ENCODE data around the gene HOXC10.
A peak's percentile ranks its signal among the peaks of the same experiment; 100 is the strongest.

HOXC10 gene

DNA sequence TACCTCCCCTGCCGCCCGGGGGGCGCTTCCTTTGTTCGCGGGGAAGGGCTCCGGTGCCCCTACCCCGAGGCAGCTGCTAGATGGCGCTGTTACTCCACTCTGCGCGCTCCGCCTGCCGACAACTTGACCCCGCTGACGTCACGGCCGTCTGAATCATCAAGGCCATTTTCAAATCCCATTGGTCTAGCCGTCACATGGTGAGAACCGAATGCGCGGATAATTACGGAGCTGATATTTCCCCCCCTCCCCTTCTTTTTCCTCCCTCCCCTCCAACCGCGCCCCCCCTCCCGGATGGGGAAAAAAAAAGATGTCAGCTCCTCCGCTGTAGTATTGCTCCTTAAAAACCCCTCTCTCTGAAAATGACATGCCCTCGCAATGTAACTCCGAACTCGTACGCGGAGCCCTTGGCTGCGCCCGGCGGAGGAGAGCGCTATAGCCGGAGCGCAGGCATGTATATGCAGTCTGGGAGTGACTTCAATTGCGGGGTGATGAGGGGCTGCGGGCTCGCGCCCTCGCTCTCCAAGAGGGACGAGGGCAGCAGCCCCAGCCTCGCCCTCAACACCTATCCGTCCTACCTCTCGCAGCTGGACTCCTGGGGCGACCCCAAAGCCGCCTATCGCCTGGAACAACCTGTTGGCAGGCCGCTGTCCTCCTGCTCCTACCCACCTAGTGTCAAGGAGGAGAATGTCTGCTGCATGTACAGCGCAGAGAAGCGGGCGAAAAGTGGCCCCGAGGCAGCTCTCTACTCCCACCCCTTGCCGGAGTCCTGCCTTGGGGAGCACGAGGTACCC, at the start of gene HOXC10:
Gene HOXC10 (plus strand): TSS at position 246 of the 791 bp plus-strand sequence. CDS start 114 bp downstream, at position 360.
- peak; percentile 87 to 92 for DNase-seq

DNA sequence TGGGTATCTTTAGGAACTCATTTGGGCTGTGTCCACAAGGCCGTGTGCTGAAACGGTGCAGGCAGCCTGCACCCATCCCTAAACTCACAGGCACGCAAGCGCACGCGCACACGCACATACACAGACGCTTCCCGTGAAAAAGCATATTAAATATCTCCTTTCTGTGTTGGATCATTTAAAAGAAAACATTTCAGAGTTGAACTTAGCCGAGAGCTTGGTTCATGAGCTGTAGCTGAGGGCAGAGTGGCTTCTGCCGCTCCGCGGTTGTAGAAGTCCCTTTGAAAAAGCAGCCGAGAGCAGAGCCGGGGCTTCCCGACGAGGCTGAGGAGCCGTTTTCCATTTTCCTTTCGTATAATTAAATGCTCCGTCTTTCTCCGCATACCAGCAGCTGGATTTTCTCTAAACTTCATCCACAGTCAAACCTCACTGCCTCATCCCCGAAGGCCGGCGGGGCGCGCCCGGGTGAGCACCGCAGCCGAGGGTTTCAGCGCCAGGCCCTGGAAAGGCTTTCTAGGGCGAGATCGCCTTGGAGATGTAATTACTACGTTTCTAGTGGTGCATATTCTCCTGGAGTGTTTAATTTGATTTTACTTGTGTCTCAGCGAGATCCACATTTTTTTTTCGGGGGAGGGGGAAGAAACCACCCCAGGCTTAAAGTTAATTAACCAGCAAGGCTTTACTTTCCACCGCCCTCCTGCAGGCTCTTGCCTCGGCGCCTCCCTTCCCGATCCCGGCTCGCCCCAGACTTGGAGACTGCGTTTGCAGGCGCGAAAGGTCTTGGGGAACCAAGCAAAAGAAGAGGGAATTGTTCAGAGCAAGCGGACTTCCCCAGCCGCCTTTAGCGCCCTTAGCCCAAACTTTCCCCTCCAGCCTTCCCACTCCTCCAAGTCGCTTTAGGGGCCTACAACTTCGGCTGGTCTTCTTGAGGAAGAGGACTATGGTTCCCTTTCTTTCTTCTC, 49.3 kb upstream of the HOXC10 start:
- DNase-seq: no peak

DNA sequence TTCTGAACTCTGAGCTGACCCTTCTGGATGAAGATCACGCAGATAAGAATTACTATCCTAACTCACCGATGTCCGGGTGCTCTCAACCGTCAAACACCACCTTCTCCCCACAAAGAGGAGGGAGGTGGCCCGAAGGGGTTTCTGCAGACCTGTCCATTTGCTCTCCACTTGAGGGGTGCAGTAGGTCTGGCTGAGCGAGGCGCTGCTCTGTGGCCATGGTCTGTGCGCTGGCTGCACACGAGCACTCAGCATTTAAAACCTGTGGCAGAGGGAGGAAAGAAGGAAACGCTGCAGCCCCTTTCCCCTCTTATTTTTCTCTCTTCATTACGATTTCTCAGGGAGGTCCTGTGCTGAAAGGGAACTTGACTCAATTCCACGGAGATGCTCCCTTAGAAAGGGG, 47.8 kb upstream of the HOXC10 start:
- DNase-seq: no peak

DNA sequence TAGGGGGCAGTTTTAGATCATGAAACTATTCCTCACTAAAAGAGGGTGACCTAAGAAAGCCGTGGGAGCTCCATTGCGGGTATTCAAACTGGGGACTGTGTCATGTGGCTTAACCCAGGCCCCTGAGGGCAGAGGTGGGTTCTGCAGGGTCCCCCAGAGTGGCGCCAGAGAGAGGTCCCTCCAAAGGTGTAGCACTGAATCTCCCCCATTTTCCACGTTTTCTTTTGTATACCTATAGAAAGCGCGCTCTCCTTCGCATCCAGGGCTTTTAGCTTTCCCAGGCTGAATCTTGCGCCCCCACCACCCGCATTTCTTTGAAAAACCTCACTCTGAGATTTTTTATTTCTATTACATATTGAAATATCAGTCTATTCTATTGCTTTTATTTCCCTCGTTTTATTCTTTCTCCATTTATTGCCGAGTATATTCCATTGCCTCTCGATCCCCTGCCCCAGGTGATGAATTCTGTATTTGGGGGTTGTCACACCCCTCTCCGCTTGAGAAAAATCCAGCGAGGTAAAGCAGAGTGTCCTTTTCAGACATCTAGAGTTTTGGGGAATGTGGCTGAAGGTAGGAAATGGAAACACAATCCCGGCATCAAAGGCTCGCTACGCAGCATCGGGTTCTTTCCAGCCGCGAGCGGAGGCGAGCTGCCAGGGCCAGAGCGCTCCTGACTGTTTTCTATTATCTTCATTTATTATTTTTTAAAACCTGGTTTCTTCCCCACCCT, 47.2 kb upstream of the HOXC10 start:
- DNase-seq: no peak

DNA sequence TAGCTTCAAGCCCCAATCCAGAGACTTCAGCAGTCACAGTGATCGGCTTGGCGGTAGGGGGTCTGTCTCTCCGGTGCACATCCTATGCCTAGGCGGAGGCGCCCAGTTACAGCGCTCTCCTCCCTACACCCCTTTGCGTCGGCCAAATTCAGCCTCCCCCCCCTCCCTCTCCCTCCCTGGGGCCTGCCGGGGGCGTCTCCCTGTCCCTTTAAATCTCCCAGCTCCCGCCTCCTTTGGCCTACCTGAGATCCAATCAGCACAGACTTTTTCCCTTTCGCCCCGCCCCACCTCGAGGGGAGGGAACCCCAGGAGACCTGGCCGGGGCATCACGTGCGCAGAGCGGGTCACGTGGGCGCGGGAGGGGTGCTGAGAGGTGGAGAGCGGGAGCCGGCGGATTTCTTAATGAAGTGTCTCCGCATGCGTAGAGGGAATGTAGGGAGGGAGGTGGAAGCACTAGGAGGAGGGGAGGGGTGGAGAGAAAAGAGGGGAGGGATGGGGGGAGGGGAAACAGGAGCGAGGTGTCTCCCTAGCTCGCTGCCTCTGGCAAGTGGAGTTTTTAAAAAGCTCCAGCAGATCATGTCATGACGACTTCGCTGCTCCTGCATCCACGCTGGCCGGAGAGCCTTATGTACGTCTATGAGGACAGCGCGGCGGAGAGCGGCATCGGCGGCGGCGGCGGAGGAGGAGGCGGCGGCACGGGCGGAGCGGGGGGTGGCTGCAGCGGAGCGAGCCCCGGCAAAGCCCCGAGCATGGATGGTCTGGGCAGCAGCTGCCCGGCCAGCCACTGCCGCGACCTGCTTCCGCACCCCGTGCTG, 46.4 kb upstream of the HOXC10 start, which contains the start of gene HOXC13:
Gene HOXC13 (plus strand): TSS at position 506 of the 815 bp plus-strand sequence. CDS start 76 bp downstream, at position 582.
- peak; percentile 99 for DNase-seq

DNA sequence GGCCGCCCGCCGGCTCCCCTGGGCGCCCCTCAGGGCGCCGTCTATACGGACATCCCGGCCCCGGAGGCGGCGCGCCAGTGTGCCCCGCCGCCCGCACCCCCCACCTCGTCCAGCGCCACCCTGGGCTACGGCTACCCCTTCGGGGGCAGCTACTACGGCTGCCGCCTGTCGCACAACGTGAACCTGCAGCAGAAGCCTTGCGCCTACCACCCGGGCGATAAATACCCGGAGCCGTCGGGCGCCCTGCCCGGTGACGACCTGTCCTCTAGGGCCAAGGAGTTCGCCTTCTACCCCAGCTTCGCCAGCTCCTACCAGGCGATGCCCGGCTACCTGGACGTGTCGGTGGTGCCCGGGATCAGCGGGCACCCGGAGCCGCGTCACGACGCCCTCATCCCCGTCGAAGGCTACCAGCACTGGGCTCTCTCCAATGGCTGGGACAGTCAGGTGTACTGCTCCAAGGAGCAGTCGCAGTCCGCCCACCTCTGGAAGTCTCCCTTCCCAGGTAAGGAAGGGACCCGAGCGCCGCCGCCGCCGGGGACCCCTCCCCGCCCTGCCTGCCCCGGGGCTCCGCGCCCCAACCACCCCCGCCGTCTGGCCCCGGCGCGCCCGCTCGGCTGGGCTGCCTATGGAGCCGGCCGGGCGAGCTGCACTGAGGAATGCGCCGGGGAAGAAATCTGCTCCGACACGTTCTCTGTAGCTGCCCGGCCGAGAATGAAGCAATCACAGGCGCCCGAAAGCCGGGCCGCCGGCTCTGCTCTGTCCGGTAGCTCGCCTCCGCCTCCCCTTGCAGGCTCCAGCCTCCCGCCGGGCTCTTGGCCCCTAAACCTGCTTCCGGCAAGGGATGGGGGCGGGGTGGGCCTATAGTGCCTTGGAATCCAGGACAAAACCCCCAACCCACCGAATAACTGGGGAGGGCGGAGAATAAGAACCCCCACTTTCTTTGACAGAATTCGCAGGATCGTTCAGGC, 45.5 kb upstream of the HOXC10 start:
- DNase-seq: peak in 1 of 2 experiments; percentile 19

DNA sequence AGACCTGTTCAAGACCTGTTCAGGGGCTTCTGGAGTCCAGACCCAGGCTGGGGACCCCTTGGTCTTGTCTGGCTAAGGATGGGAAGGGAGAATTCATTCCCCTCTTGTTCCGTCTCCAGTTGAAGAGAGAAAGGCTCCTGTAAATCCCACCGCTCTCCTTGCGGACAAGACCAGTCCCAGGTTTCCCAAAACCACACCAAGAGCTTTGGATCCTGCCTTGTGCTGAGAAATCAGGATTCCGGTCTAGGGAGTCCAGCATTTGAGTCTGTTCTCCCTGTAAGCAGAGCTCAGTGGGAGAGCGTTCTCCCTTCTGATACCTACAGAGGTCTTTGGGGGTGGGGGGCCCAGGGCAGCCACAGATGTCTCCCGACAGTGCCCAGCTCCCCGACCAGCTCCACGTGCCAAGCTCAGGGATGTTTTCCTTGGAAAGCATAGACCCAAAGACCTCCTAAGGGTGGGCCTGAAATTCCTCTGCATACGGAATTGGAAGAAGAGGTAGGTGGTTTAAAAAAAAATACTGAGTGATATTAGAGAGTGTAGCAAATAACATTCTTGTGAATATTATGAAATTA, 44.4 kb upstream of the HOXC10 start:
- no peak for DNase-seq

DNA sequence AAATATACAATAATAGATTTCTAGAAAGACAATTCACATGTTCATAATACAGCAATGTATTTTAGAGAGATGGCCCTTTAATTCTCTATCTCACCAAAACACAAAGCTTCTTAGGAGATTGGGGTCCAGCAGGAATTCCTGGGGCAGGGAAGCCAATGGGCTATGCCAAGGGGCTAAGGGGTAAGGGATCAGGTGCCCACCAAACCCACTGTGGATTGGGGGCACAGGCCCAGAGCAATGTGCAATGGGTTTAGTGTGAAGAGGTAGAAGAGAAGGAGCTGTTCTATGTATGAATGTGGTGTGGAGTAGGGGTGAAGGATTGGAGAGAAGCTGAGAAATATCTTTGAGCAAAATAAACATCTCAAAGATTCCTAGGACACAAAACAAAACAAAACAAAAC, 43.8 kb upstream of the HOXC10 start:
- DNase-seq: no peak

DNA sequence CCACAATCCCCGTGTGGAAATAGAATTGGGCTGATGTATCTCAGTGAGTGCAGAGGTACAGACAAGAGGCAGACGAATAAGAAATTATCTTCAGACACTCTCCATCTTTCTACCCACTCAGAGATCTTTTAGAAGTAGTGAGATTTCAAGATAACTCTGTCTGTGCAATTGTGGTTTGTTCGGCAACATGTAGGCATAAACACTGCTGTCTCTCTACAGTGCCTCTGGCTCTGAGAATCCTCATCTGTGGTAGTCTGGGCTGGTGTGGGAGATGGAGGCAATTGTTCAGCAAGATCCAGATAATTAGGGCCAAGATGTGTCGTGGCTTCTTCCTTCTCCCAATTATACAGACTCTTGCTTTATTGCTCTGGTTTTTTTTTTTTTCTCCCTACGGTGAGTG, 43.2 kb upstream of the HOXC10 start:
- DNase-seq: no peak

DNA sequence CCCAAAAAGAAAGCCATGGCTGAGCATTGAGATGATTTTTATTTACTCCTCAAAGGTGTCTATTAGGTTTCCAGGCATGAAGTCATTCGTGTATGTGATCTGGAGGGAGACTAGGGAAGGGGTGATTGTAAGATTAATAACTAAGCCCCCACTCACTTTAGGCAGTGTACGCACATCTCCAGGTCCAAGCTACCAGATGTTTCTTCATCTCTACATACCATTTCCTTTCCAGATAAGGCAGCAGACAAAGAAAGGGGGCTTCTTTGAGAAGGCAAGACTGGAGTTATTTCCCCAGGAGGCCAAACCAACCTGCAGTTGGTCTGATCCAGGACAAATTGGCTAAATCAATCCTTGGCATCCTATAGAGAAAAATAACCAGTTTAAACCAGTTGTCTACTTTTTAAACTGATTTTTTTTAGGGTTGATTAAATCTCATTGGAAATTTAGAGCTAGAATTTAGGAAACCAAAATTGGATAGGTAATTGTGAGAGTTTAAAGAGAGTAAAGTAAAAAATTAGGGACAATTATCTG, 42.4 kb upstream of the HOXC10 start:
- no peak for DNase-seq

DNA sequence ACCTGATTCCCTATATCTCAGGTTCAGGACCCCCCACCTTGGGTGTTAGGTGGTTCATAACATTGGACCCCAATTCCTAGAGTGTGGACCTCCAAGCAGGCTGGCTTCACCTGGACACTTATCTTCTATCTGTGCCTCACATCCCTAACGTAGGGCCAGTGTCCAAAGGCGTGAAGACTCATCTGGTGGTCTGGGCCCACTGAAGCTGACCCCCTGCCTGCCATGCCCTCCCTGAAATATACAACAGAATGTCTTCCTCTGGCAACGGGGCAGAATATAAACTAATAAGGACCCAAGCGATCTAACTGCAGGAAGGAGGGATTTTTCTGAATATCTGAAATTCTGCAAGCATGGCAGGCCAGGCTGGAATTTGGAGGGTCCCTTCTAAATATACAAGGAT, 40.7 kb upstream of the HOXC10 start:
- DNase-seq: no peak

DNA sequence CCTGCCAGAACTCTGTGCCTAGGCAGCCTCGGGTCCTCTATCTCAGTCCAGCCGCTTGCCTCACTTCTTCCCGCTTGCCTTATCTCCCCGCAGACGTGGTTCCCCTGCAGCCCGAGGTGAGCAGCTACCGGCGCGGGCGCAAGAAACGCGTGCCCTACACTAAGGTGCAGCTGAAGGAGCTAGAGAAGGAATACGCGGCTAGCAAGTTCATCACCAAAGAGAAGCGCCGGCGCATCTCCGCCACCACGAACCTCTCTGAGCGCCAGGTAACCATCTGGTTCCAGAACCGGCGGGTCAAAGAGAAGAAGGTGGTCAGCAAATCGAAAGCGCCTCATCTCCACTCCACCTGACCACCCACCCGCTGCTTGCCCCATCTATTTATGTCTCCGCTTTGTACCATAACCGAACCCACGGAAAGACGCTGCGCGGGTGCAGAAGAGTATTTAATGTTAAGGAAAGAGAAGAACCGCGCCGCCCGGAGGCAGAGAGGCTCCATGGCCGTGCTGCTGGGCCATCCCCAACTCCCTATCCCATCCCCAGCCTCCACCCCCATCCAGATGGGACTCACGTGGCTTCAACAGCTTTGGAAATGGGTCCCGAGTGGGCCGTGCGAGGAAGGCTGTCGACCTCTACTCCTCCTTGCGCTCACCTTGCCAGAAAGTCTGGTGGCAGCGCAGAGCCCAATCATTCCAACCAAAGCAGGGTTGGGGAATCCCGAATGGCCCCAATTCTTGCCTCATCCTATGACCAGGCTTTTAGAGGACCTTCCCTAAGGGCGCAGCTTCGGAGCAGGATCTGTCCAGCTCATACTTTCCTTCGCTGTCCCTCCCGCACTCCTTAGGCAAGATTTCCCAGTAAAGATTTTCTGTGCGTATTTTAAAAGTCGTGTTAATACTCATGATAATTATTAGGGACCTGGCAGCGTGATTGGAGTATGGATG, 39.8 kb upstream of the HOXC10 start:
- no peak for DNase-seq

DNA sequence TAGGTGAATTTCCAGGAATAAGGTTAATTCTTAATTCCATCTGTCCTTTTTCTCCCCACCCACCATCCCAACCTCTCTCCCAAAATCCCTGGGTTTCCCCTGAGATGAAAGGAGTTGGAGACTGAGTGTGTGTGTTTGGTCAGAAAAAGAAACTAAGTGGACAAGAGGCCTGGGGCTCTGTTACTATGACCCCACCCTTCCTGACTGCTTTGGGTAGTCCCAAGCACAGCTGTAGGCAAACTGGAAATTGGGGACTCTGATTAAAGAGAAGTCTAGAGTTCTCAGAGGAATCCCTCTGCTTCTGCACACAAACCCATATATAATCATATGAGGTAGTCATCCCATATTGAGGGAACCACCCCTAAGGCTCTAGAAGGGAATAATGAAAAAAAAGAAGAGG, 37.2 kb upstream of the HOXC10 start:
- no peak for DNase-seq

DNA sequence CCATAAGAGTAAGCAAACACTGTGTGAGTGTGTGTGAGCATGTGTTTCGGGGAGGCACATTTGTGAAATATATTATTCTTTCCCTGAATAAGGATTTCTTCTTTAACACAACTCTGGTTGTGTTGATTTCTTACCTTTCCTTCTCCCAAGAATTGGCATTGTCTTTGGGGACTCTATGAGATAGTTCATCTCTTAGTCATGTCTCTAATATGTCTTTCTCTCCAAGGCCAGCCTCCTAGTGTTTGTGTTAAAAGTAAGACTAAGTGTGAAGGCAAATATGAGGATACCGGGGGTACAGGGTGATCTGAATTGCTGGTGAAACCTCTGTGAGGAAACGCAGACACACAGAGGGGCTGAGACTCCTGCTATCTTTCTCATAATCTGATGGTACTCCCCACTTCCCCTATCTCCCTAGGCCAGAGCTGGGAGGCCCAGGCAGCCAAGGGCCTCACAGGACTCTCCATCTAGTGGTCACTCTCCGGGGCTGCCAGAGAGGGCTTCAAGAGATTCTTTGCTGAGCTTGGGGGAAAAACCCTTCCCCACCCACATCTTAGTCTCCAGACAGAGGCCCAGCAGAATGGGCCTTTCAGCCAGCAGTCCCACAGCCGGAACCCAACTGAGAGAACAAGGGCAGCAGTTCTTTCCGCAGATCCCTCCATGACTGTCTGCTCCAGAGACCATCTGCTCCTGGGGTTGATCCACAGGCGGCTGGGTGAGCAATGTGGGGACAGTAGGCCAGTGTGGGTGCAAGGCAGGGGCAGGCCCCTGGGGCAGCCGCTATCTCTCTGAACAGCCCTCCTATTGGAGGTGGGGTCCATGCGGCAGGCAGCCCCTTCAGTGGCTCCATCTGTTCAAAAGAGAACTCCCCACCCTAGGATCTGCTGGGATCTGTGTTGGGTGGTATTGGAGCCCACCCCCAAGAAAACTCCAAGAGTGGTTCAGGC, 36.0 kb upstream of the HOXC10 start:
- no peak for DNase-seq

DNA sequence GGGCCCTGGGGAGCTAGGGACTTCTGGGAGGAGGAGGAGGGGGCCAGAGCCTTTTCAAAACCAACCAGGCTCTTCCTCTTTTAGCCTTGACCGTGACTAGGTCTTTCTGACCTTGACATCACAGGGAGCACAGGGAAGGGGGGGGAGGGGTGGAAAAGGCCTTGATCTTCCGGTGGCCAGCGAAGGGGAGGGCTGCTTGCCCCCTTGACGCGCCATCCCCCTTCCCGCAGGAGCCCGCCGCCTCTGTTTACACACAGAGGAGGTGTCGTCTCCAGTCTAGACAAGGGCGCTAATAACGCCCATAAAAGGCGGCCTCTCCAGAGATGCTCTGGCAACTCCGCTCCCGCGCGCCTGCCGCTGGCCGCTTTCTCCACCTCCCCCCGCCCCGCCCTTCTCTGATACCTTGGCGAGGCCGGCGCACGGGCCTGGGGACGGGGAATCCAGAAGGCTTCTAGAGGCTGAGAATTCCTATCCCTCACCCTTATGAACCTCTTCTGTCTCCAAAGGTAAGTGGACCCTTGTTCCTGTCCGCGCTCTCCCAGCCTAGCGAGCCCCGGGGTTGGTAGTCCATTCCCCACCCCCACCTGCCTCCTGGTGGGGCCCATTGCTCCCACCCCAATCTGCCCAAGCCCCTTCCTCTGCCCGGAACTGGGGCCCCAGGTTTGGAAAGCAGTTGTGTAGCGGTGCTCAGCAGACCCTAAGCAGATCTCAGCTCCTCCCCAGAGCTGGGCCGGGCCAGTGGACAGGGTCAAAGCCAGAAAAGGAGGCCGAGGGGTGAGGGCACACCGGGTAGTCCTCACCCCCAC, 35.1 kb upstream of the HOXC10 start:
- peak in 1 of 2 experiments; percentile 20 for DNase-seq

DNA sequence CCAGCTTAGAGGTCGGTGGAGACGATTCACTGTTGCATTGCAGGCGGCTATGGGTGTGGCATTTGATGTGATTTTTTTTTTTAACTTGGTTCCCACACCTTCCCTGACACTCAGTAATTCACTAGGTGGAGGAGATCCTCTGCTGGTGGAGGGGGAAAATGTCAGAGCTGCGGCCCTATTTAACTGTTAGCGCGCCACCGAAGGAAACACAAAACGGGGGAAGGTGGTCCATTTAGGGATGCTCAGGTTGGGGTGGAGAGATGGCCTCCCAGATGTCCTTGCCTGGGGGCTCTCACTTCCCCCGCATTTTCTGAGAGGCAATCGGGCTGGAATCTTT, 34.5 kb upstream of the HOXC10 start:
- peak in 1 of 2 experiments; percentile 11 for DNase-seq

Measured in NCI-H524 (cell line).